WTC11 (cell line): ENCODE data around the gene CLMP. TPM values are rescaled to one million over a fixed set of nuclear protein-coding genes. Genes with fewer than 3 reads are reported as not detected.
A peak's percentile ranks its signal among the peaks of the same experiment; 100 is the strongest.

Experiments
- ATAC-seq: fragments of 200-7000 bp; cut with Tn5 transposase; 2 replicates; pipeline ENCODE4 v1.10.0; 2021; ENCODE audit warnings: mild to moderate bottlenecking, moderate library complexity
- CTCF ChIA-PET: fragments of 300-600 bp; sonication (Branson Sonifier 250); formaldehyde crosslinking; loops from one replicate; lab custom pipeline; 2021; ENCODE audit warnings: antibody characterized with exemption; lab: Charles Lee
- POLR2A ChIA-PET: fragments of 350-600 bp; sonication (Branson Sonifier 250); formaldehyde crosslinking; loops from one replicate; lab custom pipeline; 2021; ENCODE audit warnings: antibody characterized with exemption; lab: Charles Lee
- DNase-seq: peaks from one replicate; pipeline ENCODE4 v3.0.0; 2021; ENCODE audit warnings: low spot score
- H3K27ac Mint-ChIP-seq: 2 replicates; pipeline ENCODE4 v1.8.0; 2021; ENCODE audit warnings: mixed read lengths
- H3K27me3 Mint-ChIP-seq: 2 replicates; pipeline ENCODE4 v1.8.0; 2021; ENCODE audit warnings: low read depth, mild to moderate bottlenecking, moderate library complexity, mixed read lengths
- H3K36me3 Mint-ChIP-seq: 2 replicates; pipeline ENCODE4 v1.8.0; 2021; ENCODE audit warnings: mixed read lengths
- H3K4me1 Mint-ChIP-seq: 2 replicates; pipeline ENCODE4 v1.8.0; 2022; ENCODE audit warnings: mixed read lengths
- H3K4me3 Mint-ChIP-seq: 2 replicates; pipeline ENCODE4 v1.8.0; 2021; ENCODE audit warnings: mild to moderate bottlenecking, moderate library complexity, mixed read lengths
- H3K9me3 Mint-ChIP-seq: 2 replicates; pipeline ENCODE4 v1.8.0; 2021; ENCODE audit warnings: mixed read lengths
- EMX1 ChIP-seq: fragments of 250-450 bp; sonication (Bioruptor Pico); IDR thresholded peaks from 2 replicates; pipeline ENCODE4 v1.8.0; 2021; ENCODE audit warnings: mild to moderate bottlenecking
- FOXK1 ChIP-seq: sonication (generic); formaldehyde crosslinking; IDR thresholded peaks from 2 replicates; pipeline ENCODE4 v1.8.0; 2022; ENCODE audit warnings: mild to moderate bottlenecking, moderate library complexity, missing genetic modification reagents
- JAZF1 ChIP-seq: fragments of 250-450 bp; sonication (Bioruptor Pico); IDR thresholded peaks from 2 replicates; pipeline ENCODE4 v1.9.0; 2021; ENCODE audit warnings: moderate library complexity, mild to moderate bottlenecking, inconsistent platforms
- MYBL2 ChIP-seq: sonication (generic); formaldehyde crosslinking; IDR thresholded peaks from 2 replicates; pipeline ENCODE4 v1.8.1; 2023; ENCODE audit warnings: mild to moderate bottlenecking, moderate library complexity, missing genetic modification reagents
- PRRX2 ChIP-seq: fragments of 250-450 bp; sonication (Bioruptor Pico); IDR thresholded peaks from 2 replicates; pipeline ENCODE4 v1.8.0; 2021; ENCODE audit warnings: mild to moderate bottlenecking
- SMAD3 ChIP-seq: sonication (generic); formaldehyde crosslinking; IDR thresholded peaks from 2 replicates; pipeline ENCODE4 v1.8.0; 2022; ENCODE audit warnings: missing genetic modification reagents, mild to moderate bottlenecking, borderline replicate concordance
- ZNF671 ChIP-seq: fragments of 250-450 bp; sonication (Bioruptor Pico); IDR thresholded peaks from 2 replicates; pipeline ENCODE4 v1.8.0; 2021; ENCODE audit warnings: mild to moderate bottlenecking
- total RNA-seq: library from RNA; stranded (reverse); gene quantifications from 3 replicates; pipeline ENCODE4 v1.2.3, GENCODE V29; 2021
- TF ChIP-seq, protein P1 (sequence below): fragments of 250-450 bp; sonication (Bioruptor Pico); IDR thresholded peaks from 2 replicates; pipeline ENCODE4 v1.8.0; 2021; ENCODE audit warnings: mild to moderate bottlenecking
- TF ChIP-seq, protein P2 (sequence below): fragments of 200-600 bp; IDR thresholded peaks from 2 replicates; pipeline ENCODE4 v1.8.0; 2022; ENCODE audit warnings: antibody characterized with exemption
- TF ChIP-seq, protein P3 (sequence below): sonication (generic); formaldehyde crosslinking; IDR thresholded peaks from 2 replicates; pipeline ENCODE4 v1.8.1; 2022; ENCODE audit warnings: mild to moderate bottlenecking, moderate library complexity, missing genetic modification reagents
- TF ChIP-seq, protein P4 (sequence below): fragments of 250-450 bp; sonication (Bioruptor Pico); IDR thresholded peaks from 2 replicates; pipeline ENCODE4 v1.9.0; 2021; ENCODE audit warnings: mild to moderate bottlenecking

Gene CLMP
- total RNA-seq, 1 experiment from 2014 or later, result 20.0 TPM

DNA sequence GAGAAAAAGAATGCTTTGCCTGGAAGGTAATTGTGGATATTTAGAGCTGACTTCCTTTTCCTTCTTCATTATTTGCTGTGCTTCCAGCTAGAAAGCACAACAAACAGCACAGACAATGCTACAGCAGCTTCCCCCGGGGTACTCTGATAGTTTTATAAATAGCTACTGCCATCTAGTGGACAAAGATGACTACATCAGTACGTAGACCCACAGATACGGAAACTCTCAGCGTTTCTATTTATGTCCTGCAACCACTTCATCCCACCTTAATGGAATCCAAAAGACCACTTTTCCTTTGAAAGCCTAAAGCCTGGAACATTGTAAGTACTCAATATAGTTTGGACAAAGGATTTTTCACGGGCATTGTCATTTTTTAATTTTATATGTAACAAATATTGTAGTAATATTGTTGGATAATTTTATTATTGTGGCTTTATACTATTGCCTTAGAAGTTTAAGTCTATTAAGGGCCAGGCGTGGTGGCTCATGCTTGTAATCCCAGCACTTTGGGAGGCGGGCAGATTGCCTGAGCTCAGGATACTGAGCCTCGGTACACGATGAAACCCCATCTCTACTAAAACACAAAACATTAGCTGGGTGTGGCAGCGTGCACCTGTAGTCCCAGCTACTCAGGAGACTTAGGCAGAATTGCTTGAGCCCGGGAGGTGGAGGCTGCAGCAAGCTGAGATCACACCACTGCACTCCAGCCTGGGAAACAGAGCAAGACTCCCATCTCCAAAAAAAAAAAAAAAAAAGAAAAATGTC lies 140.6 kb downstream of the CLMP start (continued):
- TF ChIP-seq, protein P1, sequence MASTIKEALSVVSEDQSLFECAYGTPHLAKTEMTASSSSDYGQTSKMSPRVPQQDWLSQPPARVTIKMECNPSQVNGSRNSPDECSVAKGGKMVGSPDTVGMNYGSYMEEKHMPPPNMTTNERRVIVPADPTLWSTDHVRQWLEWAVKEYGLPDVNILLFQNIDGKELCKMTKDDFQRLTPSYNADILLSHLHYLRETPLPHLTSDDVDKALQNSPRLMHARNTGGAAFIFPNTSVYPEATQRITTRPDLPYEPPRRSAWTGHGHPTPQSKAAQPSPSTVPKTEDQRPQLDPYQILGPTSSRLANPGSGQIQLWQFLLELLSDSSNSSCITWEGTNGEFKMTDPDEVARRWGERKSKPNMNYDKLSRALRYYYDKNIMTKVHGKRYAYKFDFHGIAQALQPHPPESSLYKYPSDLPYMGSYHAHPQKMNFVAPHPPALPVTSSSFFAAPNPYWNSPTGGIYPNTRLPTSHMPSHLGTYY (CRISPR knock-in tag), result peak; percentile 93
- TF ChIP-seq ZNF671 (CRISPR knock-in tag) (peak; percentile 69), EMX1 (peak; percentile 51; the same call in 1 of the 2 replicates)
- TF ChIP-seq, protein P2, sequence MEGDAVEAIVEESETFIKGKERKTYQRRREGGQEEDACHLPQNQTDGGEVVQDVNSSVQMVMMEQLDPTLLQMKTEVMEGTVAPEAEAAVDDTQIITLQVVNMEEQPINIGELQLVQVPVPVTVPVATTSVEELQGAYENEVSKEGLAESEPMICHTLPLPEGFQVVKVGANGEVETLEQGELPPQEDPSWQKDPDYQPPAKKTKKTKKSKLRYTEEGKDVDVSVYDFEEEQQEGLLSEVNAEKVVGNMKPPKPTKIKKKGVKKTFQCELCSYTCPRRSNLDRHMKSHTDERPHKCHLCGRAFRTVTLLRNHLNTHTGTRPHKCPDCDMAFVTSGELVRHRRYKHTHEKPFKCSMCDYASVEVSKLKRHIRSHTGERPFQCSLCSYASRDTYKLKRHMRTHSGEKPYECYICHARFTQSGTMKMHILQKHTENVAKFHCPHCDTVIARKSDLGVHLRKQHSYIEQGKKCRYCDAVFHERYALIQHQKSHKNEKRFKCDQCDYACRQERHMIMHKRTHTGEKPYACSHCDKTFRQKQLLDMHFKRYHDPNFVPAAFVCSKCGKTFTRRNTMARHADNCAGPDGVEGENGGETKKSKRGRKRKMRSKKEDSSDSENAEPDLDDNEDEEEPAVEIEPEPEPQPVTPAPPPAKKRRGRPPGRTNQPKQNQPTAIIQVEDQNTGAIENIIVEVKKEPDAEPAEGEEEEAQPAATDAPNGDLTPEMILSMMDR, result peak; percentile 52; the same call in 1 of the 2 replicates
- TF ChIP-seq, all 79 proteins: peak for 8

DNA sequence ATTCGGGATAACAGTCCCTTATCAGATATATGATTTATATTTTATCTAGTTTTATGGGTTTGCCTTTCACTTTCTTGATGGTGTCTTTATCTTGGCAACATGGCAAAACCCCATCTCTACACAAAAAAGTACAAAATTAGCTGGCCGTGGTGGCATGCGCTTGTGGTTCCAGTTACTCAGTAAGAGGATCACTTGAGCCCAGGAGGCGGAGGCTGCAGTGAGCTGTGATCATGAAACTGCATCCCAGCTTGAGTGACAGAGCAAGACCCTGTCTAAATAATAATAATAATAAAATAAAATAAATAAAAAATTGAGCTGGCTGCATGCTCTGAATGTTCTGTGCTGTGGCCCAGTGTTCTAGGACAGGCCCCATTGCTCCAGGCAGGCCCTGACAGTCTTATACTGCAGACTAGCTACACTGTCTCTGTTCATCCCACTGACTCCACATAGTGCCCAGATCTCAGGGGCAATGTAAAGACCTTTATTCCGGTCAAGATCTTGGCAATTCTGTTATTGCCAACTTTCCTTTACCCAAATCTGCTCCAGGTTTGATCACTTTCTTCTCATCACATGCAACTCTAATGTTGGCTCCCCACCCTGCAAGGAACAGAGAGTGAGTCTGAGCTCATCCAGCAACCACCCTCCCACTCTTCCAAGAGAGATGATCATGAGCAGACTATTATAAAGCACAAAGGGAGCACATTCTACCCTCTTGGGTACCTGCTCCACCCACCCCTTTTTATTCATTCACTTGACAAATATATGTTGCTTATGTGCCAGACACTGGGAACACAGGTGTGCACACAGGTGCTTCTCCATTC lies 141.9 kb downstream of the CLMP start:
- Mint-ChIP-seq H3K4me3 (no peak overlapping the region), H3K9me3 (no peaks in the 10 kb centered on the region), H3K27ac (peak overlapping the region; percentile 4; the same call in 1 of the 2 replicates), H3K36me3 (peaks cover 31% of the 10 kb centered on the region), H3K4me1 (peaks cover 7% of the 10 kb centered on the region; the same call in 1 of the 2 replicates), H3K27me3 (no peaks in the 10 kb centered on the region)
- DNase-seq (no peak), ATAC-seq (peak; percentile 7)
- POLR2A ChIA-PET, result interaction anchor here (1.5 to 1.9 kb wide), 2 partner anchors 9 kb away, joined by 5 read pairs; partner anchors contain the start of gene HSPA8
- TF ChIP-seq, protein P3, sequence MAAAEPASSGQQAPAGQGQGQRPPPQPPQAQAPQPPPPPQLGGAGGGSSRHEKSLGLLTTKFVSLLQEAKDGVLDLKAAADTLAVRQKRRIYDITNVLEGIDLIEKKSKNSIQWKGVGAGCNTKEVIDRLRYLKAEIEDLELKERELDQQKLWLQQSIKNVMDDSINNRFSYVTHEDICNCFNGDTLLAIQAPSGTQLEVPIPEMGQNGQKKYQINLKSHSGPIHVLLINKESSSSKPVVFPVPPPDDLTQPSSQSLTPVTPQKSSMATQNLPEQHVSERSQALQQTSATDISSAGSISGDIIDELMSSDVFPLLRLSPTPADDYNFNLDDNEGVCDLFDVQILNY (CRISPR knock-in tag), result no peak
- TF ChIP-seq PRRX2 (CRISPR knock-in tag) (peak; percentile 78), JAZF1 (CRISPR knock-in tag) (no peak), ZNF671 (CRISPR knock-in tag) (peak; percentile 75; the same call in 1 of the 2 replicates), SMAD3 (no peak)
- TF ChIP-seq, protein P4, sequence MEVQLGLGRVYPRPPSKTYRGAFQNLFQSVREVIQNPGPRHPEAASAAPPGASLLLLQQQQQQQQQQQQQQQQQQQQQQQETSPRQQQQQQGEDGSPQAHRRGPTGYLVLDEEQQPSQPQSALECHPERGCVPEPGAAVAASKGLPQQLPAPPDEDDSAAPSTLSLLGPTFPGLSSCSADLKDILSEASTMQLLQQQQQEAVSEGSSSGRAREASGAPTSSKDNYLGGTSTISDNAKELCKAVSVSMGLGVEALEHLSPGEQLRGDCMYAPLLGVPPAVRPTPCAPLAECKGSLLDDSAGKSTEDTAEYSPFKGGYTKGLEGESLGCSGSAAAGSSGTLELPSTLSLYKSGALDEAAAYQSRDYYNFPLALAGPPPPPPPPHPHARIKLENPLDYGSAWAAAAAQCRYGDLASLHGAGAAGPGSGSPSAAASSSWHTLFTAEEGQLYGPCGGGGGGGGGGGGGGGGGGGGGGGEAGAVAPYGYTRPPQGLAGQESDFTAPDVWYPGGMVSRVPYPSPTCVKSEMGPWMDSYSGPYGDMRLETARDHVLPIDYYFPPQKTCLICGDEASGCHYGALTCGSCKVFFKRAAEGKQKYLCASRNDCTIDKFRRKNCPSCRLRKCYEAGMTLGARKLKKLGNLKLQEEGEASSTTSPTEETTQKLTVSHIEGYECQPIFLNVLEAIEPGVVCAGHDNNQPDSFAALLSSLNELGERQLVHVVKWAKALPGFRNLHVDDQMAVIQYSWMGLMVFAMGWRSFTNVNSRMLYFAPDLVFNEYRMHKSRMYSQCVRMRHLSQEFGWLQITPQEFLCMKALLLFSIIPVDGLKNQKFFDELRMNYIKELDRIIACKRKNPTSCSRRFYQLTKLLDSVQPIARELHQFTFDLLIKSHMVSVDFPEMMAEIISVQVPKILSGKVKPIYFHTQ (CRISPR knock-in tag), result peak; percentile 66; the same call in 1 of the 2 replicates
- TF ChIP-seq, protein P1 (CRISPR knock-in tag), result 0 out of 2 replicates have a peak, but pooled peaks have one; percentile 11
- CTCF ChIA-PET, result interaction anchor here (0.5 to 3.6 kb wide), 30 partner anchors 10 to 508 kb away, joined by 3 to 31 read pairs (median 5); partner anchors contain the start of gene HSPA8

DNA sequence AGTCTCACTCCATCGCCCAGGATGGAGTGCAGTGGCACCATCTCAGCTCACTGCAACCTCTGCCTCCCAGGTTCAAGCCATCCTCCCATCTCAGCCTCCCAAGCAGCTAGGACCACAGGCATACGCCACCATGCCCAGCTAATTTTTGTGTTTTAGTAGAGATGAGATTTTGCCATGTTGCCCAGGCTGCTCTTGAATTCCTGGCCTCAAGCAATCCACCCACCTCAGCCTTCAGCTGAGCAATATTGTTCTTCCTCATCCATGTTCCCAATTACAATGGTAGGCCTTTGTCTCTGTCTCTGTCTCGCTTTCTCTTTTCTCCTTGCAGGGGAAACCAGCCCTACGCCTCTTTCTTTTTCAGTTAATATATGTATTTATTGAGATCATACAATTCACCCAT lies 143.4 kb downstream of the CLMP start:
- Mint-ChIP-seq H3K4me1 (0 out of 2 replicates have a peak, but pooled peaks cover 3% of the 10 kb centered on the region), H3K9me3 (no peaks in the 10 kb centered on the region), H3K27me3 (no peaks in the 10 kb centered on the region)
- CTCF ChIA-PET, result interaction anchor here (3.1 to 3.6 kb wide), 2 partner anchors 11 to 29 kb away, joined by 27 to 31 read pairs; partner anchors contain the start of gene HSPA8
- no peak for ATAC-seq
- no peak for TF ChIP-seq MYBL2
- TF ChIP-seq FOXK1 (CRISPR knock-in tag), result no peak
- TF ChIP-seq, protein P4 (CRISPR knock-in tag), result 0 out of 2 replicates have a peak, but pooled peaks have one; percentile 37
- TF ChIP-seq, all 79 proteins: peak for 1
- Mint-ChIP-seq H3K36me3 (peaks cover 16% of the 10 kb centered on the region), H3K4me3 (no peak overlapping the region), H3K27ac (no peak overlapping the region)
- POLR2A ChIA-PET, result interaction anchor here (0.7 kb wide), 1 partner anchor 11 kb away, joined by 3 read pairs; no protein-coding TSS in a partner anchor
- DNase-seq, result no peak
